H9 (cell line): ENCODE data around the gene TTC32. TPM values are rescaled to one million over a fixed set of nuclear protein-coding genes. Genes with fewer than 3 reads are reported as not detected.

ENCODE experiments used
- DNase-seq: peaks from one replicate; pipeline ENCODE4 v3.0.0-alpha.2; 2017
- H2AFZ ChIP-seq: one replicate; pipeline ENCODE4 v1.6.1; 2013; ENCODE audit warnings: mild to moderate bottlenecking, low read length, control low read depth, moderate library complexity
- H2AK5ac ChIP-seq: 2 replicates; pipeline ENCODE4 v1.6.1; 2013; ENCODE audit warnings: low read length, control low read depth, mixed read lengths; ENCODE audit not compliant: insufficient read length
- H2BK120ac ChIP-seq: one replicate; pipeline ENCODE4 v1.6.1; 2013; ENCODE audit warnings: low read depth, mild to moderate bottlenecking, low read length, control low read depth, inconsistent platforms; ENCODE audit not compliant: poor library complexity, severe bottlenecking
- H2BK12ac ChIP-seq: 2 replicates; pipeline ENCODE4 v1.6.1; 2013; ENCODE audit warnings: low read length, control low read depth, mixed read lengths, low read depth; ENCODE audit not compliant: insufficient read length
- H2BK15ac ChIP-seq: 2 replicates; pipeline ENCODE4 v1.6.1; 2013; ENCODE audit warnings: low read depth, low read length, control low read depth
- H2BK20ac ChIP-seq: one replicate; pipeline ENCODE4 v1.6.1; 2013; ENCODE audit warnings: low read depth, mild to moderate bottlenecking, low read length, control low read depth, inconsistent platforms; ENCODE audit not compliant: poor library complexity, severe bottlenecking
- H2BK5ac ChIP-seq: 2 replicates; pipeline ENCODE4 v1.6.1; 2013; ENCODE audit warnings: low read length, control low read depth, mixed read lengths; ENCODE audit not compliant: insufficient read length
- H3K14ac ChIP-seq: 2 replicates; pipeline ENCODE4 v1.6.1; 2013; ENCODE audit warnings: low read length, control low read depth; ENCODE audit not compliant: insufficient read depth
- H3K18ac ChIP-seq: 2 replicates; pipeline ENCODE4 v1.6.1; 2013; ENCODE audit warnings: low read depth, mild to moderate bottlenecking, mixed read lengths, low read length, control low read depth; ENCODE audit not compliant: insufficient read length
- H3K23ac ChIP-seq: 2 replicates; pipeline ENCODE4 v1.6.1; 2013; ENCODE audit warnings: low read length, control low read depth, mixed read lengths, low read depth; ENCODE audit not compliant: insufficient read length
- H3K23me2 ChIP-seq: 2 replicates; pipeline ENCODE4 v1.6.1; 2013; ENCODE audit warnings: low read depth, mild to moderate bottlenecking, mixed read lengths, low read length, control low read depth; ENCODE audit not compliant: insufficient read length, poor library complexity, severe bottlenecking
- H3K27ac ChIP-seq: 2 replicates; pipeline ENCODE4 v1.5.1; 2013; ENCODE audit warnings: low read length, control low read depth, mixed read lengths, low read depth; ENCODE audit not compliant: insufficient read length
- H3K27me3 ChIP-seq: 2 replicates; pipeline ENCODE4 v1.6.1; 2013; ENCODE audit warnings: low read length, control low read depth, inconsistent platforms; ENCODE audit not compliant: insufficient read depth
- H3K4ac ChIP-seq: 2 replicates; pipeline ENCODE4 v1.6.1; 2013; ENCODE audit warnings: low read depth, mild to moderate bottlenecking, control low read depth, inconsistent platforms, low read length, moderate library complexity
- H3K4me1 ChIP-seq: 2 replicates; pipeline ENCODE4 v1.6.1; 2013; ENCODE audit warnings: low read length, control low read depth, inconsistent platforms; ENCODE audit not compliant: insufficient read depth
- H3K4me2 ChIP-seq: 2 replicates; pipeline ENCODE4 v1.6.1; 2013; ENCODE audit warnings: low read length, control low read depth, mixed read lengths; ENCODE audit not compliant: insufficient read length, insufficient read depth
- H3K56ac ChIP-seq: 2 replicates; pipeline ENCODE4 v1.6.1; 2013; ENCODE audit warnings: low read depth, mild to moderate bottlenecking, mixed read lengths, low read length, control low read depth; ENCODE audit not compliant: insufficient read length
- H3K79me1 ChIP-seq: 2 replicates; pipeline ENCODE4 v1.6.1; 2013; ENCODE audit warnings: low read depth, mild to moderate bottlenecking, moderate library complexity, low read length, control low read depth, inconsistent platforms; ENCODE audit not compliant: insufficient read depth, poor library complexity, severe bottlenecking
- H3K79me2 ChIP-seq: 2 replicates; pipeline ENCODE4 v1.6.1; 2013; ENCODE audit warnings: low read length, control low read depth, inconsistent platforms; ENCODE audit not compliant: insufficient read depth
- H3K9ac ChIP-seq: 2 replicates; pipeline ENCODE4 v1.6.1; 2013; ENCODE audit warnings: low read length, control low read depth, mixed read lengths; ENCODE audit not compliant: insufficient read length; ENCODE audit errors: extremely low read depth
- H3K9me3 ChIP-seq: one replicate; pipeline ENCODE4 v1.6.1; 2013; ENCODE audit warnings: low read depth, low read length, inconsistent platforms; ENCODE audit not compliant: control insufficient read depth
- H3T11ph ChIP-seq: one replicate; pipeline ENCODE4 v1.6.1; 2013; ENCODE audit warnings: mild to moderate bottlenecking, low read length, control low read depth, inconsistent platforms
- H4K20me1 ChIP-seq: one replicate; pipeline ENCODE4 v1.6.1; 2013; ENCODE audit not compliant: control insufficient read depth, insufficient read length, insufficient read depth
- H4K5ac ChIP-seq: 2 replicates; pipeline ENCODE4 v1.6.1; 2013; ENCODE audit warnings: low read depth, mild to moderate bottlenecking, mixed read lengths, low read length, control low read depth; ENCODE audit not compliant: insufficient read length
- H4K8ac ChIP-seq: replicated peaks from 2 replicates; pipeline ENCODE4 v1.6.1; 2013; ENCODE audit warnings: low read length, control low read depth, mixed read lengths, low read depth; ENCODE audit not compliant: insufficient read length
- H4K91ac ChIP-seq: 2 replicates; pipeline ENCODE4 v1.6.1; 2013; ENCODE audit warnings: low read depth, mild to moderate bottlenecking, moderate library complexity, mixed read lengths, low read length, control low read depth; ENCODE audit not compliant: insufficient read length
- H3K27ac Mint-ChIP-seq, 3 experiments: 2 replicates in 2 of 3; 3 replicates in 1 of 3; pipeline ENCODE4 v1.8.0; 2020 to 2021; ENCODE audit warnings: mixed read lengths in 3 of 3, mild to moderate bottlenecking in 1 of 3, moderate library complexity in 1 of 3
- H3K27me3 Mint-ChIP-seq: 2 replicates; pipeline ENCODE4 v1.8.0; 2021; ENCODE audit warnings: low read depth, mild to moderate bottlenecking, moderate library complexity, mixed read lengths
- H3K36me3 Mint-ChIP-seq, 3 experiments: 2 replicates in 2 of 3; 3 replicates in 1 of 3; pipeline ENCODE4 v1.8.0; 2020 to 2021; ENCODE audit warnings: low read depth in 3 of 3, mixed read lengths in 3 of 3; ENCODE audit not compliant: insufficient read depth in 1 of 3
- H3K4me1 Mint-ChIP-seq, 2 experiments: 2 replicates each; pipeline ENCODE4 v1.8.0; 2020; ENCODE audit warnings: mixed read lengths in 2 of 2
- H3K4me3 Mint-ChIP-seq, 2 experiments: 2 replicates in 1 of 2; 3 replicates in 1 of 2; pipeline ENCODE4 v1.8.0; 2020 to 2021; ENCODE audit warnings: mild to moderate bottlenecking in 2 of 2, mixed read lengths in 2 of 2, moderate library complexity in 1 of 2
- H3K9me3 Mint-ChIP-seq, 2 experiments: 2 replicates in 1 of 2; 3 replicates in 1 of 2; pipeline ENCODE4 v1.8.0; 2020; ENCODE audit warnings: mild to moderate bottlenecking in 2 of 2, mixed read lengths in 2 of 2, moderate library complexity in 1 of 2
- CTCF ChIP-seq: fragments of 200-600 bp; sonication (generic); conservative IDR thresholded peaks from 3 replicates; pipeline ENCODE4 v1.8.0; 2021; ENCODE audit warnings: antibody characterized with exemption, mild to moderate bottlenecking
- WGBS: extraction: QIAGEN DNeasy Blood & Tissue Kit; methylation state at CpG from one replicate; pipeline ENCODE4 v1.1.7; 2013; ENCODE audit warnings: missing lambda C conversion rate, low lambda C conversion rate, mixed read lengths; ENCODE audit not compliant: insufficient read length; ENCODE audit errors: extremely low coverage; 5-methylcytosine and 5-hydroxymethylcytosine counted together
- total RNA-seq: library from RNA; stranded (reverse); gene quantifications from 2 replicates; pipeline ENCODE4 v1.2.1, GENCODE V29; 2021

The TTC32 gene
- total RNA-seq, 1 experiment from 2014 or later = 8.9 TPM

- H2BK15ac ChIP-seq = no peak overlapping the region
- H3K27ac ChIP-seq = no peak overlapping the region
- Mint-ChIP-seq H3K27me3 (no peaks in the 10 kb centered on the region), H3K4me3 (no peak overlapping the region), H3K36me3 (peaks cover 3 to 11% (median 9%) of the 10 kb centered on the region in 3 experiments; a peak in 5 of 7 replicates), H3K4me1 (peaks cover 19 to 25% of the 10 kb centered on the region in 2 experiments), H3K9me3 (no peaks in the 10 kb centered on the region), H3K27ac (no peak overlapping the region)
- no peak overlapping the region for H3K14ac ChIP-seq
- no peak overlapping the region for H3K56ac ChIP-seq
- H4K8ac ChIP-seq = no peak overlapping the region
- H3K9me3 ChIP-seq = no peaks in the 10 kb centered on the region
- no peak overlapping the region for H2BK12ac ChIP-seq
- H3K4ac ChIP-seq = no peak overlapping the region
- no peak overlapping the region for H3K23ac ChIP-seq
- H3K79me2 ChIP-seq = no peaks in the 10 kb centered on the region
- no peak overlapping the region for H2BK120ac ChIP-seq
- 0 out of 2 replicates have a peak, but pooled peaks cover 3% of the 10 kb centered on the region for H3K4me1 ChIP-seq
- H3K23me2 ChIP-seq = no peaks in the 10 kb centered on the region
- H4K91ac ChIP-seq = no peak overlapping the region
- no peak overlapping the region for H3K18ac ChIP-seq
- H2AFZ ChIP-seq = no peak overlapping the region
- H2AK5ac ChIP-seq = no peak overlapping the region
- DNase-seq = no peak
- WGBS = no CpG with 5 or more reads among the region's 1 CpG
- H3T11ph ChIP-seq = no peak overlapping the region
- no peak overlapping the region for H2BK5ac ChIP-seq
- H2BK20ac ChIP-seq = no peak overlapping the region
- H4K5ac ChIP-seq = no peak overlapping the region
- TF ChIP-seq CTCF = no peak
- H3K4me2 ChIP-seq = no peak overlapping the region
- no peaks in the 10 kb centered on the region for H4K20me1 ChIP-seq
- no peaks in the 10 kb centered on the region for H3K79me1 ChIP-seq
- no peaks in the 10 kb centered on the region for H3K27me3 ChIP-seq
- H3K9ac ChIP-seq = no peak overlapping the region
These were observed 41.4 kb upstream of the TTC32 start for GRCh38 chr2:19943189-19943588.
